Sigmoid colon (tissue), 4 donors: ENCODE results near the gene SLCO2A1.

Source experiments
- CTCF ChIP-seq, 4 experiments: fragments of 450-650 bp in 3 of 4; fragments of 200-600 bp in 1 of 4; IDR thresholded peaks; one replicate each; pipeline ENCODE4 v1.5.1; 2016 to 2019; ENCODE audit warnings: antibody characterized with exemption in 4 of 4, mild to moderate bottlenecking in 3 of 4, moderate library complexity in 2 of 4
- EP300 ChIP-seq, 4 donors: sonication (generic); formaldehyde crosslinking; IDR thresholded peaks; one replicate each; pipeline ENCODE4 v1.6.1; 2017; ENCODE audit warnings: antibody characterized with exemption in 4 of 4
- POLR2A ChIP-seq, 2 donors: fragments of 450-650 bp; IDR thresholded peaks; one replicate each; pipeline ENCODE4 v1.6.1; 2016; ENCODE audit warnings: antibody characterized with exemption in 2 of 2, mild to moderate bottlenecking in 2 of 2, moderate library complexity in 2 of 2

- TF ChIP-seq POLR2A (IDR thresholded peaks at IDR 0.05), result no peak
- no peak for TF ChIP-seq CTCF (IDR thresholded peaks at IDR 0.05)
- TF ChIP-seq EP300 (IDR thresholded peaks at IDR 0.05), result no peak
Measured at GRCh38 chr3:133939463-133939835, 90.3 kb downstream of the SLCO2A1 start.
